Right cardiac atrium (tissue), 5 donors: Measurements from ENCODE around the gene SCAPER. TPM values are rescaled to one million over a fixed set of nuclear protein-coding genes. Genes with fewer than 3 reads are reported as not detected.

Experiments used
- ATAC-seq, 2 donors: fragments of 200-7000 bp; cut with Tn5 transposase; one replicate each; pipeline versions ENCODE4 v1.8.0 to v1.9.1; 2020; ENCODE audit warnings: moderate library complexity in 2 of 2, mild to moderate bottlenecking in 1 of 2
- DNase-seq, 3 donors: peaks; one replicate each; pipeline ENCODE4 v3.0.0-alpha.2; 2020
- H3K27ac ChIP-seq: one replicate; pipeline ENCODE4 v1.5.1; 2013; ENCODE audit warnings: mild to moderate bottlenecking, low read length, control low read depth, moderate library complexity
- H3K27me3 ChIP-seq: one replicate; pipeline ENCODE4 v1.6.1; 2013; ENCODE audit not compliant: control insufficient read depth, insufficient read depth
- H3K4me1 ChIP-seq: one replicate; pipeline ENCODE4 v1.6.1; 2013; ENCODE audit warnings: low read length; ENCODE audit not compliant: control insufficient read depth, insufficient read depth
- H3K4me3 ChIP-seq: one replicate; pipeline ENCODE4 v1.5.1; 2013; ENCODE audit warnings: low read length, control low read depth
- H3K9me3 ChIP-seq: one replicate; pipeline ENCODE4 v1.6.1; 2013; ENCODE audit warnings: low read length; ENCODE audit not compliant: control insufficient read depth
- WGBS: extraction: QIAGEN DNeasy Blood & Tissue Kit; methylation state at CpG from one replicate; pipeline ENCODE4 v1.1.7; 2013; 5-methylcytosine and 5-hydroxymethylcytosine counted together
- intact Hi-C, 4 donors: fragments of 100-400 bp; cut with DNase I; formaldehyde crosslinking; loops; one replicate each; pipeline versions ENCODE4 v1.11.0 to v1.14.0; 2022 to 2023
- polyA plus RNA-seq: library from polyadenylated mRNA; stranded (reverse); fragments of 200-250 nt; gene quantifications from one replicate; pipeline ENCODE4 v1.2.3, GENCODE V29; 2013
- total RNA-seq, 4 donors: library from RNA; stranded (reverse); fragmentation: NEBNext Ultra II Directional; extraction: Animal tissue kit (Norgen Biotek cat#: 25700); gene quantifications; one replicate each; pipeline ENCODE4 v1.2.1, GENCODE V29; 2021
- donor health status: healthy with polysubstance abuse.
- donor health status: DM: no; HTN: yes; CAD: no.
- donor health status: DM: no; HTN: no; CAD: no.
- donor health status: DM: no; HTN: yes; CAD: no; lungs with severe emphysema.
- donor health status: DM: yes; HTN: yes; CAD: no.

Gene SCAPER
- total and polyA plus RNA-seq, 5 donors, result 16.3 to 43.5 (median 36.3) TPM

GRCh38 chr15:76343313-76343996 lies 561.7 kb downstream of the SCAPER start:
- Histone ChIP-seq H3K27ac (no peak overlapping the region), H3K4me3 (no peak overlapping the region), H3K9me3 (no peaks in the 10 kb centered on the region), H3K4me1 (peaks cover 8% of the 10 kb centered on the region), H3K27me3 (no peaks in the 10 kb centered on the region)
- intact Hi-C loops, result no loop called here
- DNase-seq (no peak), ATAC-seq (no peak)
- 30% methylated on average over 16 of the region's 16 CpGs for WGBS

DNA sequence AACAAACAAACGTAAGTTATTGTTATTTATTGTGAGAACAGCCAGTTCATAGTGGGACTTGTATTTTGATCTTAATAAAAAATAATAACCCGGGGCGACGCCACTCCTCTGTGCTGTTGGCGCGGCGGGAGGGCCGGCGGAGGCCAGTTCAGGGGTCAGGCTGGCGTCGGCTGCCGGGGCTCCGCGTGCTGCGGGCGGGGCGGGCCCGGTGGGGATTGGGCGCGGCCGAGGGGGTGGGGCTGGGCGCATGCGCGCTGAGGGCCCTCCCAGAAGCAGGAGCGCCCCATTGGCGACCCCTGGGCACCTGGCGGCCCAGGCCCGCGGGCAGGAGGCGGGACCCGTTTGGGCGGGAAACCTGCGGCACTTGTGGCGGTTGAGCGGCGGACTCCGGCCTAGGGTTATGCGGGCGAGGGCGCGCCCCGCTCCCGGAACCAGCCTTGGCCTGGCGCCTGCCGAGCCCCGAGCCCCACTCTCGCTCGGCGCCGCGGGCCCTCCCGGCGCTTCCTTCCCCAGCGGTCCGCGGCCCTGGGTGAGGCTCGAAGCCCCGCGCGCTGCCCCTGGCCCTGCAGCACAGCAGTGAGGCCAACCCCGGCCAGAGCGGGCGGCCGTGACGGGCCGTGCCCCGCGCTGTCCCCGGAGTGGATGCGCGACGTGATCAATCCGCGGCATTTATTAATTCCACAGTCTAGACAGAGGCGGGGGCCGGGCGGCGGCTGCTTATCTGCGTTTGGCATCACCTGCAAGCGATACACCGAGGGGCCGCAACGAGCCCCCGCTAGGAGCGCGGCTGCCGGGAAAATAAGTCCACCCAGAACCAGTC lies 562.5 kb downstream of the SCAPER start:
- peaks cover 8% of the 10 kb centered on the region for H3K4me1 ChIP-seq
- H3K27ac ChIP-seq, result no peak overlapping the region
- peak overlapping the region; percentile 18 for H3K4me3 ChIP-seq
- 4% methylated on average over 87 of the region's 87 CpGs for WGBS
- intact Hi-C loops, result no loop called here
- H3K9me3 ChIP-seq, result no peaks in the 10 kb centered on the region
- no peak for DNase-seq
- no peaks in the 10 kb centered on the region for H3K27me3 ChIP-seq
- ATAC-seq, result no peak

GRCh38 chr15:76342058-76342381 lies 563.1 kb downstream of the SCAPER start:
- Histone ChIP-seq H3K27ac (no peak overlapping the region), H3K4me3 (no peak overlapping the region), H3K9me3 (no peaks in the 10 kb centered on the region), H3K27me3 (no peaks in the 10 kb centered on the region), H3K4me1 (peaks cover 6% of the 10 kb centered on the region)
- ATAC-seq (no peak), DNase-seq (no peak)
- intact Hi-C loops, result no loop called here
- WGBS, result 7% methylated on average over 20 of the region's 20 CpGs

DNA sequence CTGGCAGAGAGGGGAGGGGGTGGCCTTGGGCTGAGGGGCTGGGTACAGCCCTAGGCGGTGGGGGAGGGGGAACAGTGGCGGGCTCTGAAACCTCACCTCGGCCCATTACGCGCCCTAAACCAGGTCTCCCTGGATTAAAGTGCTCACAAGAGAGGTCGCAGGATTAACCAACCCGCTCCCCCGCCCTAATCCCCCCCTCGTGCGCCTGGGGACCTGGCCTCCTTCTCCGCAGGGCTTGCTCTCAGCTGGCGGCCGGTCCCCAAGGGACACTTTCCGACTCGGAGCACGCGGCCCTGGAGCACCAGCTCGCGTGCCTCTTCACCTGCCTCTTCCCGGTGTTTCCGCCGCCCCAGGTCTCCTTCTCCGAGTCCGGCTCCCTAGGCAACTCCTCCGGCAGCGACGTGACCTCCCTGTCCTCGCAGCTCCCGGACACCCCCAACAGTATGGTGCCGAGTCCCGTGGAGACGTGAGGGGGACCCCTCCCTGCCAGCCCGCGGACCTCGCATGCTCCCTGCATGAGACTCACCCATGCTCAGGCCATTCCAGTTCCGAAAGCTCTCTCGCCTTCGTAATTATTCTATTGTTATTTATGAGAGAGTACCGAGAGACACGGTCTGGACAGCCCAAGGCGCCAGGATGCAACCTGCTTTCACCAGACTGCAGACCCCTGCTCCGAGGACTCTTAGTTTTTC lies 563.6 kb downstream of the SCAPER start:
- no peak overlapping the region for H3K4me3 ChIP-seq

GRCh38 chr15:76340803-76341365 lies 564.3 kb downstream of the SCAPER start:
- H3K27me3 ChIP-seq, result no peaks in the 10 kb centered on the region
- DNase-seq (peak in 1 of 3 donors; percentile 52), ATAC-seq (peak; percentile 41 to 49)
- intact Hi-C loops, result no loop called here
- H3K4me3 ChIP-seq, result peak overlapping the region; percentile 22
- no peak overlapping the region for H3K27ac ChIP-seq
- H3K9me3 ChIP-seq, result no peaks in the 10 kb centered on the region
- WGBS, result 3% methylated on average over 35 of the region's 35 CpGs
- peaks cover 4% of the 10 kb centered on the region for H3K4me1 ChIP-seq

More for the DNA sequence above, 563.6 kb downstream of the SCAPER start:
- intact Hi-C loops, result no loop called here
- no peak for ATAC-seq
- peaks cover 4% of the 10 kb centered on the region for H3K4me1 ChIP-seq
- no peaks in the 10 kb centered on the region for H3K27me3 ChIP-seq
- peak in 1 of 3 donors; percentile 55 for DNase-seq
- H3K27ac ChIP-seq, result no peak overlapping the region
- H3K9me3 ChIP-seq, result no peaks in the 10 kb centered on the region
- 4% methylated on average over 42 of the region's 42 CpGs for WGBS

DNA sequence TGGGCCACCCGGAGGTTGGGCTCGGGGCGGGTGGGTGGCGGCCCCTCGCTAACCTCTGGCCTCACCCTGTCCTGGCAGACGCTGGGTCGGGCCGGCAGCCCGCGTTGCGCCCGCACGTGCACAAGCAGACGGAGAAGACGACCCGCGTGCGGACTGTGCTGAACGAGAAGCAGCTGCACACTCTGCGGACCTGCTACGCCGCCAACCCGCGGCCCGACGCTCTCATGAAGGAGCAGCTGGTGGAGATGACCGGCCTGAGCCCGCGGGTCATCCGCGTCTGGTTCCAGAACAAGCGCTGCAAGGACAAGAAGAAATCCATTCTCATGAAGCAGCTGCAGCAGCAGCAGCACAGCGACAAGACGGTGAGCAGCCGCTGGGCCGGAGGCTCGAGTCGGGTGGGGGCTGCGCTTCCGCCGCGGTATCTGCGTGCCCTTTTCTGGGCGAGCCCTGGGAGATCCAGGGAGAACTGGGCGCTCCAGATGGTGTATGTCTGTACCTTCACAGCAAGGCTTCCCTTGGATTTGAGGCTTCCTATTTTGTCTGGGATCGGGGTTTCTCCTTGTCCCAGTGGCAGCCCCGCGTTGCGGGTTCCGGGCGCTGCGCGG lies 564.8 kb downstream of the SCAPER start:
- H3K27me3 ChIP-seq, result no peaks in the 10 kb centered on the region
- H3K4me3 ChIP-seq, result peak overlapping the region; percentile 22
- intact Hi-C loops, result no loop called here
- H3K27ac ChIP-seq, result no peak overlapping the region
- no peaks in the 10 kb centered on the region for H3K9me3 ChIP-seq
- DNase-seq (peak in 2 of 3 donors; percentile 55 to 63), ATAC-seq (peak in 1 of 2 donors; percentile 10)
- H3K4me1 ChIP-seq, result peaks cover 4% of the 10 kb centered on the region
- WGBS, result 2% methylated on average over 53 of the region's 53 CpGs

GRCh38 chr15:76339305-76340197 lies 565.6 kb downstream of the SCAPER start:
- 14% methylated on average over 48 of the region's 48 CpGs for WGBS
- no peaks in the 10 kb centered on the region for H3K27me3 ChIP-seq
- H3K9me3 ChIP-seq, result no peaks in the 10 kb centered on the region
- intact Hi-C loops, result loop anchor here in 1 of 4 donors (10.0 kb wide), 1 partner anchor 105 kb away; no protein-coding TSS in a partner anchor
- ATAC-seq, result peak in 1 of 2 donors; percentile 8
- peaks cover 7% of the 10 kb centered on the region for H3K4me1 ChIP-seq
- no peak for DNase-seq
- H3K27ac ChIP-seq, result no peak overlapping the region
- H3K4me3 ChIP-seq, result peak overlapping the region; percentile 22

GRCh38 chr15:76338486-76339304 lies 566.4 kb downstream of the SCAPER start:
- H3K27me3 ChIP-seq, result no peaks in the 10 kb centered on the region
- WGBS, result 29% methylated on average over 26 of the region's 26 CpGs
- DNase-seq (no peak), ATAC-seq (no peak)
- peaks cover 7% of the 10 kb centered on the region for H3K4me1 ChIP-seq
- no peak overlapping the region for H3K4me3 ChIP-seq
- intact Hi-C loops, result loop anchor here in 1 of 4 donors (10.0 kb wide), 1 partner anchor 104 kb away; no protein-coding TSS in a partner anchor
- H3K9me3 ChIP-seq, result no peaks in the 10 kb centered on the region
- no peak overlapping the region for H3K27ac ChIP-seq

DNA sequence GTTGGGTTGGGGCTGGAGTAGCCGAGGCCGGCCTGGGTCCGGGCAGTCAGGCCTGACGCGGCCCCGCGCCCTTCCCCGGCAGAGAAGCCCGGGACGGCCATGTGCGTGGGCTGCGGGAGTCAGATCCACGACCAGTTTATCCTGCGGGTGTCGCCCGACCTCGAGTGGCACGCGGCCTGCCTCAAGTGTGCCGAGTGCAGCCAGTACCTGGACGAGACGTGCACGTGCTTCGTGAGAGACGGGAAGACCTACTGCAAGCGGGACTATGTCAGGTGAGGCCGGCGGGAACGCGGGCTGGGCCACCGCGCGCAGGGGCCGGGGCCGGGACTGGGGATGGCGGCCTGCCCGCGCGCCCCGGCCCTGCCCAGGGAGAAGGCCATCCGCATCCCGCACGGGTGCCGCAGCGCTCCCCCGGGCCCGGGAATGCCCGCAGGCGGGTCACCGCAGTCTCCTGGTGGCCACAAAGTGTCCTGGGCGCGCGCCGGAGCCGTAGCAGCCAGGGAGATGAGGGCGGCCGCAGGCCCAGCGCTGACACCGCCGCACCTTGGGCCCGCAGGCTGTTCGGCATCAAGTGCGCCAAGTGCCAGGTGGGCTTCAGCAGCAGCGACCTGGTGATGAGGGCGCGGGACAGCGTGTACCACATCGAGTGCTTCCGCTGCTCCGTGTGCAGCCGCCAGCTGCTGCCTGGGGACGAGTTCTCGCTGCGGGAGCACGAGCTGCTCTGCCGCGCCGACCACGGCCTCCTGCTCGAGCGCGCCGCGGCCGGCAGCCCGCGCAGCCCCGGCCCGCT lies 567.2 kb downstream of the SCAPER start:
- WGBS, result 3% methylated on average over 89 of the region's 89 CpGs
- intact Hi-C loops, result loop anchor here in 1 of 4 donors (10.0 kb wide), 1 partner anchor 103 kb away; no protein-coding TSS in a partner anchor

More for the DNA sequence above, 567.2 kb downstream of the SCAPER start:
- Histone ChIP-seq H3K4me3 (no peak overlapping the region), H3K9me3 (no peaks in the 10 kb centered on the region), H3K27me3 (no peaks in the 10 kb centered on the region), H3K27ac (no peak overlapping the region), H3K4me1 (peaks cover 7% of the 10 kb centered on the region)
- no peak for ATAC-seq
- DNase-seq, result no peak
